ENCODE measurements around the gene SAP130. TPM values are rescaled to one million over a fixed set of nuclear protein-coding genes. Genes with fewer than 3 reads are reported as not detected.

The SAP130 gene
- total and polyA plus RNA-seq, 5 donors from 2014 or later: 4.8 to 38.0 (median 7.3) TPM

- no peak overlapping the region for H3K4me3 Mint-ChIP-seq
- Histone ChIP-seq H3K36me3 (ENCODE audit: control insufficient read depth, insufficient read depth, low read length) (peaks cover 81% of the 10 kb centered on the region), H3K4me3 (ENCODE audit: low read depth, low read length) (no peak overlapping the region), H3K27me3 (ENCODE audit: control insufficient read depth, insufficient read depth, low read length) (no peaks in the 10 kb centered on the region), H3K4me1 (ENCODE audit: control insufficient read depth, insufficient read depth, low read length, poor library complexity, severe bottlenecking) (no peaks in the 10 kb centered on the region), H3K27ac (ENCODE audit: insufficient read depth, low read length, poor library complexity, severe bottlenecking) (no peak overlapping the region), H3K9me3 (ENCODE audit: control insufficient read depth in 2 of 2, low read length in 2 of 2) (no peaks in the 10 kb centered on the region)
- H3K9me3 Mint-ChIP-seq: no peaks in the 10 kb centered on the region
- H3K36me3 Mint-ChIP-seq: peaks cover 66% of the 10 kb centered on the region
- DNase-seq (no peak), ATAC-seq (ENCODE audit: low read depth in 2 of 2) (no peak)
- H3K27me3 Mint-ChIP-seq: no peaks in the 10 kb centered on the region
- no peaks in the 10 kb centered on the region for H3K4me1 Mint-ChIP-seq
- no peak overlapping the region for H3K27ac Mint-ChIP-seq
Measured at GRCh38 chr2:127945281-127945680, 82.6 kb downstream of the SAP130 start.

GRCh38 chr2:127943186-127943585 lies 84.7 kb downstream of the SAP130 start:
- no peaks in the 10 kb centered on the region for H3K27me3 Mint-ChIP-seq
- no peaks in the 10 kb centered on the region for H3K9me3 Mint-ChIP-seq
- no peak overlapping the region for H3K4me3 Mint-ChIP-seq
- Histone ChIP-seq H3K4me1 (ENCODE audit: control insufficient read depth, insufficient read depth, low read length, poor library complexity, severe bottlenecking) (no peaks in the 10 kb centered on the region), H3K27ac (ENCODE audit: insufficient read depth, low read length, poor library complexity, severe bottlenecking) (no peak overlapping the region), H3K9me3 (ENCODE audit: control insufficient read depth in 2 of 2, low read length in 2 of 2) (no peaks in the 10 kb centered on the region), H3K4me3 (ENCODE audit: low read depth, low read length) (no peak overlapping the region), H3K27me3 (ENCODE audit: control insufficient read depth, insufficient read depth, low read length) (no peaks in the 10 kb centered on the region), H3K36me3 (ENCODE audit: control insufficient read depth, insufficient read depth, low read length) (peaks cover 61% of the 10 kb centered on the region)
- no peaks in the 10 kb centered on the region for H3K4me1 Mint-ChIP-seq
- peaks cover 51% of the 10 kb centered on the region for H3K36me3 Mint-ChIP-seq
- ATAC-seq (ENCODE audit: low read depth in 2 of 2) (no peak), DNase-seq (no peak)
- H3K27ac Mint-ChIP-seq: no peak overlapping the region

GRCh38 chr2:127942002-127942401 lies 85.9 kb downstream of the SAP130 start:
- peaks cover 40% of the 10 kb centered on the region for H3K36me3 Mint-ChIP-seq
- no peaks in the 10 kb centered on the region for H3K9me3 Mint-ChIP-seq
- H3K4me3 Mint-ChIP-seq: no peak overlapping the region

GRCh38 chr2:127941461-127941860 lies 86.4 kb downstream of the SAP130 start:
- ATAC-seq (ENCODE audit: low read depth in 2 of 2) (no peak), DNase-seq (no peak)
- Histone ChIP-seq H3K9me3 (ENCODE audit: control insufficient read depth in 2 of 2, low read length in 2 of 2) (no peaks in the 10 kb centered on the region), H3K4me3 (ENCODE audit: low read depth, low read length) (no peak overlapping the region), H3K27ac (ENCODE audit: insufficient read depth, low read length, poor library complexity, severe bottlenecking) (no peak overlapping the region), H3K4me1 (ENCODE audit: control insufficient read depth, insufficient read depth, low read length, poor library complexity, severe bottlenecking) (no peaks in the 10 kb centered on the region), H3K36me3 (ENCODE audit: control insufficient read depth, insufficient read depth, low read length) (peaks cover 47% of the 10 kb centered on the region), H3K27me3 (ENCODE audit: control insufficient read depth, insufficient read depth, low read length) (no peaks in the 10 kb centered on the region)
- Mint-ChIP-seq H3K27ac (no peak overlapping the region), H3K9me3 (no peaks in the 10 kb centered on the region), H3K4me1 (no peaks in the 10 kb centered on the region), H3K4me3 (no peak overlapping the region), H3K27me3 (no peaks in the 10 kb centered on the region), H3K36me3 (peaks cover 36% of the 10 kb centered on the region)

More at GRCh38 chr2:127942002-127942401, 85.9 kb downstream of the SAP130 start:
- Histone ChIP-seq H3K27ac (ENCODE audit: insufficient read depth, low read length, poor library complexity, severe bottlenecking) (no peak overlapping the region), H3K36me3 (ENCODE audit: control insufficient read depth, insufficient read depth, low read length) (peaks cover 50% of the 10 kb centered on the region), H3K4me1 (ENCODE audit: control insufficient read depth, insufficient read depth, low read length, poor library complexity, severe bottlenecking) (no peaks in the 10 kb centered on the region), H3K9me3 (ENCODE audit: control insufficient read depth in 2 of 2, low read length in 2 of 2) (no peaks in the 10 kb centered on the region), H3K27me3 (ENCODE audit: control insufficient read depth, insufficient read depth, low read length) (no peaks in the 10 kb centered on the region), H3K4me3 (ENCODE audit: low read depth, low read length) (no peak overlapping the region)
- no peak overlapping the region for H3K27ac Mint-ChIP-seq
- ATAC-seq (ENCODE audit: low read depth in 2 of 2) (no peak), DNase-seq (no peak)
- H3K4me1 Mint-ChIP-seq: no peaks in the 10 kb centered on the region
- no peaks in the 10 kb centered on the region for H3K27me3 Mint-ChIP-seq

DNA sequence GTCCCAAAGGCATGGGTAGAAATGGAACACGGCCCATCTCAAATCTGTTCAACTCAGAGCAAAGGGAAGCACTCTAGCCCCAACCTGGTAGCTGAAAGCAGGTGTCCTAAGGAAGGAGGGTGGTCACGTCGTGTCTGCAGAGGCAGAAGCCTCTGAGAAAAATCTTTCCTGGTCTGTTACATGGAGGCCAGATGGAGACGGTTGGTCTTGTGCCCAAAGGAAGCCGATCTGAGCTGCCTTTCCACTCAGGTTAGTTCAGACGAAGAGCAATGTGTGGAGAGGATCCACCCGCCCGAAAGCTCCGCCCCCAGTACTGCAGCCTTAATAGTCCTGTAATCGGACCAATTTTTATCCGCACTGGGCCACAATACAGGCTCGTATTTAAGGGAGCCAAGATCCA lies 87.2 kb downstream of the SAP130 start:
- H3K36me3 ChIP-seq (ENCODE audit: control insufficient read depth, insufficient read depth, low read length): peaks cover 39% of the 10 kb centered on the region
- no peak for DNase-seq
- H3K27ac Mint-ChIP-seq: no peak overlapping the region
- H3K4me3 Mint-ChIP-seq: no peak overlapping the region
- H3K9me3 ChIP-seq (ENCODE audit: control insufficient read depth in 2 of 2, low read length in 2 of 2): no peaks in the 10 kb centered on the region
- no peaks in the 10 kb centered on the region for H3K27me3 ChIP-seq (ENCODE audit: control insufficient read depth, insufficient read depth, low read length)
- H3K4me3 ChIP-seq (ENCODE audit: low read depth, low read length): no peak overlapping the region
- no peaks in the 10 kb centered on the region for H3K27me3 Mint-ChIP-seq
- peaks cover 30% of the 10 kb centered on the region for H3K36me3 Mint-ChIP-seq
- H3K27ac ChIP-seq (ENCODE audit: insufficient read depth, low read length, poor library complexity, severe bottlenecking): no peak overlapping the region
- ATAC-seq (ENCODE audit: low read depth in 2 of 2): no peak
- H3K4me1 Mint-ChIP-seq: no peaks in the 10 kb centered on the region
- H3K4me1 ChIP-seq (ENCODE audit: control insufficient read depth, insufficient read depth, low read length, poor library complexity, severe bottlenecking): no peaks in the 10 kb centered on the region
- H3K9me3 Mint-ChIP-seq: no peaks in the 10 kb centered on the region

- no peaks in the 10 kb centered on the region for H3K36me3 Mint-ChIP-seq
- Histone ChIP-seq H3K4me1 (ENCODE audit: control insufficient read depth, insufficient read depth, low read length, poor library complexity, severe bottlenecking) (no peaks in the 10 kb centered on the region), H3K36me3 (ENCODE audit: control insufficient read depth, insufficient read depth, low read length) (no peaks in the 10 kb centered on the region), H3K27me3 (ENCODE audit: control insufficient read depth, insufficient read depth, low read length) (no peaks in the 10 kb centered on the region), H3K27ac (ENCODE audit: insufficient read depth, low read length, poor library complexity, severe bottlenecking) (no peak overlapping the region), H3K4me3 (ENCODE audit: low read depth, low read length) (no peak overlapping the region), H3K9me3 (ENCODE audit: control insufficient read depth in 2 of 2, low read length in 2 of 2) (no peaks in the 10 kb centered on the region)
- ATAC-seq (ENCODE audit: low read depth in 2 of 2): no peak
- H3K27me3 Mint-ChIP-seq: peaks cover 10% of the 10 kb centered on the region
- H3K4me1 Mint-ChIP-seq: no peaks in the 10 kb centered on the region
- H3K9me3 Mint-ChIP-seq: no peaks in the 10 kb centered on the region
- DNase-seq: no peak
- H3K27ac Mint-ChIP-seq: no peak overlapping the region
- H3K4me3 Mint-ChIP-seq: no peak overlapping the region
Measured at GRCh38 chr2:127935337-127935736, 92.5 kb downstream of the SAP130 start.

DNA sequence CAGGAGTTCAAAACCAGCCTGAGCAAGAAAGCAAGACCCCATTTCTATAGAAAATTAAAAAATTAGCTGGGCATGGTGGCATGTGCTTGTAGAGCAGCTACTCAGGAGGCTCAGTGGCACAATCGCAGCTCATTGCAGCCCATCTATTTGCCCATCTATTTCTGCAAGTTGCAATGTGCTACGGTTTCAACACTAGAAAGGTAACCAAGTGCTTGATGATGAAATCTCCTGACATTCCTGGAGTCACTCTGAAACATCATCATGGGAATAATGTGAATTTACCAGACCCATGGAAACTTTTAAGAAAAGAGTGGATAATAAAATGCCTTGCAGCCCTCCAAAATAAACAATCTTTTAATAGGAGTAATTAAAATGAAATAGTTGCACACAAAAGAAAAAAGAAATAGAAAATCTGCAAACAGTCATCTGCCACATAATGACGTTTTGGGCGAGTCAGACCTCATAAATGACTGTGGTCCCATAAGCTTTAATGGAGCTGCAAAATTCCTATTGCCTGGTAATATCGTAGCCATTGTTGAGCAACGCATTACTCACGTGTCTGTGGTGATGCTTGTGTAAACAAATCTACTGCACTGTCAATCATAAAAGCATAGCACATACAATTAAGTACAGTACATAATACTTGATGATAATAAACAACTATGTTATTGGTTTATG lies 95.5 kb downstream of the SAP130 start:
- Histone ChIP-seq H3K27ac (ENCODE audit: insufficient read depth, low read length, poor library complexity, severe bottlenecking) (no peak overlapping the region), H3K4me3 (ENCODE audit: low read depth, low read length) (no peak overlapping the region), H3K36me3 (ENCODE audit: control insufficient read depth, insufficient read depth, low read length) (no peaks in the 10 kb centered on the region), H3K4me1 (ENCODE audit: control insufficient read depth, insufficient read depth, low read length, poor library complexity, severe bottlenecking) (no peaks in the 10 kb centered on the region), H3K27me3 (ENCODE audit: control insufficient read depth, insufficient read depth, low read length) (no peaks in the 10 kb centered on the region), H3K9me3 (ENCODE audit: control insufficient read depth in 2 of 2, low read length in 2 of 2) (no peaks in the 10 kb centered on the region)
- peaks cover 28% of the 10 kb centered on the region for H3K27me3 Mint-ChIP-seq
- H3K4me1 Mint-ChIP-seq: peaks cover 0 to 4% (median 0%) of the 10 kb centered on the region in 4 donors
- DNase-seq (no peak), ATAC-seq (ENCODE audit: low read depth in 2 of 2) (no peak)
- no peaks in the 10 kb centered on the region for H3K36me3 Mint-ChIP-seq
- no peaks in the 10 kb centered on the region for H3K9me3 Mint-ChIP-seq
- H3K4me3 Mint-ChIP-seq: no peak overlapping the region
- no peak overlapping the region for H3K27ac Mint-ChIP-seq

GRCh38 chr2:127929449-127929848 lies 98.4 kb downstream of the SAP130 start:
- H3K4me1 ChIP-seq (ENCODE audit: control insufficient read depth, insufficient read depth, low read length, poor library complexity, severe bottlenecking): no peaks in the 10 kb centered on the region
- DNase-seq (no peak), ATAC-seq (ENCODE audit: low read depth in 2 of 2) (no peak)
- H3K4me1 Mint-ChIP-seq: peaks cover 0 to 4% (median 0%) of the 10 kb centered on the region in 4 donors
- no peaks in the 10 kb centered on the region for H3K27me3 ChIP-seq (ENCODE audit: control insufficient read depth, insufficient read depth, low read length)
- no peak overlapping the region for H3K27ac ChIP-seq (ENCODE audit: insufficient read depth, low read length, poor library complexity, severe bottlenecking)
- no peak overlapping the region for H3K4me3 ChIP-seq (ENCODE audit: low read depth, low read length)
- peaks cover 45% of the 10 kb centered on the region for H3K27me3 Mint-ChIP-seq
- H3K36me3 Mint-ChIP-seq: no peaks in the 10 kb centered on the region
- H3K9me3 ChIP-seq (ENCODE audit: control insufficient read depth in 2 of 2, low read length in 2 of 2): no peaks in the 10 kb centered on the region
- no peaks in the 10 kb centered on the region for H3K9me3 Mint-ChIP-seq
- no peak overlapping the region for H3K27ac Mint-ChIP-seq
- no peak overlapping the region for H3K4me3 Mint-ChIP-seq
- no peaks in the 10 kb centered on the region for H3K36me3 ChIP-seq (ENCODE audit: control insufficient read depth, insufficient read depth, low read length)
